HEK293 (cell line): ENCODE results near the gene DHRS3.

Source experiments
- CTCF ChIA-PET: fragments of 350-600 bp; formaldehyde crosslinking; extraction: SDS; loops from one replicate; lab custom pipeline; 2021; ENCODE audit warnings: antibody characterized with exemption; lab: Yijun Ruan, JAX
- POLR2A ChIA-PET: fragments of 300-600 bp; formaldehyde crosslinking; extraction: SDS; loops from one replicate; lab custom pipeline; 2020; ENCODE audit warnings: antibody characterized with exemption, inconsistent platforms; lab: Yijun Ruan, JAX
- H3K27ac ChIP-seq: fragments of 200-500 bp; sonication (Bioruptor generic); 2 replicates; pipeline ENCODE4 v1.5.1; 2014; ENCODE audit warnings: low read depth, low read length, control low read depth, inconsistent platforms; ENCODE audit errors: extremely low read depth
- H3K36me3 ChIP-seq, 2 experiments: fragments of 200-500 bp in 1 of 2; sonication (Bioruptor generic) in 1 of 2; 1 replicate in 1 of 2; 2 replicates in 1 of 2; pipeline ENCODE4 v1.5.1; 2014 to 2017; ENCODE audit warnings: inconsistent platforms in 2 of 2, low read length in 2 of 2; ENCODE audit not compliant: control insufficient read depth in 2 of 2, insufficient read depth in 1 of 2
- H3K4me1 ChIP-seq: fragments of 200-500 bp; sonication (Bioruptor generic); 2 replicates; pipeline ENCODE4 v1.5.1; 2014; ENCODE audit warnings: mild to moderate bottlenecking, low read length, inconsistent platforms; ENCODE audit not compliant: control insufficient read depth, insufficient read depth
- H3K4me3 ChIP-seq: 2 replicates; pipeline ENCODE4 v1.5.1; 2011; ENCODE audit warnings: low read depth, mild to moderate bottlenecking, control low read depth, low read length, moderate library complexity
- H3K9me3 ChIP-seq: fragments of 200-500 bp; sonication (Bioruptor generic); 2 replicates; pipeline ENCODE4 v1.5.1; 2014; ENCODE audit warnings: low read depth, low read length, inconsistent platforms; ENCODE audit not compliant: control insufficient read depth, insufficient read depth
- PRDM1 ChIP-seq: fragments of 450-650 bp; formaldehyde crosslinking; IDR thresholded peaks from 2 replicates; pipeline ENCODE4; 2016; ENCODE audit warnings: missing biosample characterization, missing genetic modification characterization
- ZNF169 ChIP-seq: fragments of 450-650 bp; formaldehyde crosslinking; IDR thresholded peaks from 2 replicates; pipeline ENCODE4 v1.5.1; 2016; ENCODE audit warnings: missing biosample characterization, missing genetic modification characterization
- ZNF202 ChIP-seq: fragments of 450-650 bp; formaldehyde crosslinking; IDR thresholded peaks from 2 replicates; pipeline ENCODE4 v1.5.1; 2016; ENCODE audit warnings: missing biosample characterization, missing genetic modification characterization, borderline replicate concordance
- ZNF221 ChIP-seq: fragments of 450-650 bp; formaldehyde crosslinking; IDR thresholded peaks from 2 replicates; pipeline ENCODE4 v1.5.1; 2017; ENCODE audit warnings: missing biosample characterization, missing genetic modification characterization, borderline replicate concordance
- ZNF558 ChIP-seq: fragments of 450-650 bp; formaldehyde crosslinking; IDR thresholded peaks from 2 replicates; pipeline ENCODE4 v1.5.1; 2016; ENCODE audit warnings: missing biosample characterization, missing genetic modification characterization
- ZNF596 ChIP-seq: fragments of 450-650 bp; IDR thresholded peaks from 2 replicates; pipeline ENCODE4 v1.5.0; 2018; ENCODE audit warnings: missing biosample characterization, mild to moderate bottlenecking, missing genetic modification characterization, moderate library complexity
- ZNF626 ChIP-seq: fragments of 450-650 bp; sonication (Bioruptor Pico); formaldehyde crosslinking; IDR thresholded peaks from 2 replicates; pipeline ENCODE4 v1.5.1; 2018; ENCODE audit warnings: missing biosample characterization, missing genetic modification characterization, inconsistent platforms
- ZNF639 ChIP-seq: fragments of 450-650 bp; formaldehyde crosslinking; IDR thresholded peaks from 2 replicates; pipeline ENCODE4 v1.5.1; 2016; ENCODE audit warnings: missing biosample characterization, missing genetic modification characterization
- TF ChIP-seq, protein P1 (sequence below): fragments of 450-650 bp; formaldehyde crosslinking; IDR thresholded peaks from 2 replicates; pipeline ENCODE4 v1.5.1; 2016; ENCODE audit warnings: missing biosample characterization, missing genetic modification characterization
- TF ChIP-seq, protein P2 (sequence below): fragments of 450-650 bp; formaldehyde crosslinking; IDR thresholded peaks from 2 replicates; pipeline ENCODE4 v1.5.1; 2017; ENCODE audit warnings: missing biosample characterization, mild to moderate bottlenecking, missing genetic modification characterization, moderate library complexity
- TF ChIP-seq, protein P3 (sequence below): fragments of 450-650 bp; formaldehyde crosslinking; IDR thresholded peaks from 2 replicates; pipeline ENCODE4 v1.5.1; 2017; ENCODE audit warnings: missing biosample characterization, missing genetic modification characterization

DHRS3 gene

GRCh38 chr1:12548973-12549459 lies 69.0 kb downstream of the DHRS3 start (continued):
- TF ChIP-seq ZNF639 (tag by site-specific recombination) (no peak), ZNF558 (tag by site-specific recombination) (no peak)
- TF ChIP-seq, all 188 proteins: peak for 0

GRCh38 chr1:12548279-12548972 lies 69.6 kb downstream of the DHRS3 start:
- Histone ChIP-seq H3K4me3 (no peak overlapping the region), H3K9me3 (no peaks in the 10 kb centered on the region)
- CTCF ChIA-PET, result interaction anchor here (0.6 to 1.0 kb wide), 2 partner anchors 23 to 110 kb away, joined by 3 to 4 read pairs; no protein-coding TSS in a partner anchor
- TF ChIP-seq, protein P1, sequence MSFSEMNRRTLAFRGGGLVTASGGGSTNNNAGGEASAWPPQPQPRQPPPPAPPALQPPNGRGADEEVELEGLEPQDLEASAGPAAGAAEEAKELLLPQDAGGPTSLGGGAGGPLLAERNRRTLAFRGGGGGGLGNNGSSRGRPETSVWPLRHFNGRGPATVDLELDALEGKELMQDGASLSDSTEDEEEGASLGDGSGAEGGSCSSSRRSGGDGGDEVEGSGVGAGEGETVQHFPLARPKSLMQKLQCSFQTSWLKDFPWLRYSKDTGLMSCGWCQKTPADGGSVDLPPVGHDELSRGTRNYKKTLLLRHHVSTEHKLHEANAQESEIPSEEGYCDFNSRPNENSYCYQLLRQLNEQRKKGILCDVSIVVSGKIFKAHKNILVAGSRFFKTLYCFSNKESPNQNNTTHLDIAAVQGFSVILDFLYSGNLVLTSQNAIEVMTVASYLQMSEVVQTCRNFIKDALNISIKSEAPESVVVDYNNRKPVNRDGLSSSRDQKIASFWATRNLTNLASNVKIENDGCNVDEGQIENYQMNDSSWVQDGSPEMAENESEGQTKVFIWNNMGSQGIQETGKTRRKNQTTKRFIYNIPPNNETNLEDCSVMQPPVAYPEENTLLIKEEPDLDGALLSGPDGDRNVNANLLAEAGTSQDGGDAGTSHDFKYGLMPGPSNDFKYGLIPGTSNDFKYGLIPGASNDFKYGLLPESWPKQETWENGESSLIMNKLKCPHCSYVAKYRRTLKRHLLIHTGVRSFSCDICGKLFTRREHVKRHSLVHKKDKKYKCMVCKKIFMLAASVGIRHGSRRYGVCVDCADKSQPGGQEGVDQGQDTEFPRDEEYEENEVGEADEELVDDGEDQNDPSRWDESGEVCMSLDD (tag by site-specific recombination), result no peak
- TF ChIP-seq, protein P2, sequence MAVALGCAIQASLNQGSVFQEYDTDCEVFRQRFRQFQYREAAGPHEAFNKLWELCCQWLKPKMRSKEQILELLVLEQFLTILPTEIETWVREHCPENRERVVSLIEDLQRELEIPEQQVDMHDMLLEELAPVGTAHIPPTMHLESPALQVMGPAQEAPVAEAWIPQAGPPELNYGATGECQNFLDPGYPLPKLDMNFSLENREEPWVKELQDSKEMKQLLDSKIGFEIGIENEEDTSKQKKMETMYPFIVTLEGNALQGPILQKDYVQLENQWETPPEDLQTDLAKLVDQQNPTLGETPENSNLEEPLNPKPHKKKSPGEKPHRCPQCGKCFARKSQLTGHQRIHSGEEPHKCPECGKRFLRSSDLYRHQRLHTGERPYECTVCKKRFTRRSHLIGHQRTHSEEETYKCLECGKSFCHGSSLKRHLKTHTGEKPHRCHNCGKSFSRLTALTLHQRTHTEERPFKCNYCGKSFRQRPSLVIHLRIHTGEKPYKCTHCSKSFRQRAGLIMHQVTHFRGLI, result no peak
- TF ChIP-seq, protein P3, sequence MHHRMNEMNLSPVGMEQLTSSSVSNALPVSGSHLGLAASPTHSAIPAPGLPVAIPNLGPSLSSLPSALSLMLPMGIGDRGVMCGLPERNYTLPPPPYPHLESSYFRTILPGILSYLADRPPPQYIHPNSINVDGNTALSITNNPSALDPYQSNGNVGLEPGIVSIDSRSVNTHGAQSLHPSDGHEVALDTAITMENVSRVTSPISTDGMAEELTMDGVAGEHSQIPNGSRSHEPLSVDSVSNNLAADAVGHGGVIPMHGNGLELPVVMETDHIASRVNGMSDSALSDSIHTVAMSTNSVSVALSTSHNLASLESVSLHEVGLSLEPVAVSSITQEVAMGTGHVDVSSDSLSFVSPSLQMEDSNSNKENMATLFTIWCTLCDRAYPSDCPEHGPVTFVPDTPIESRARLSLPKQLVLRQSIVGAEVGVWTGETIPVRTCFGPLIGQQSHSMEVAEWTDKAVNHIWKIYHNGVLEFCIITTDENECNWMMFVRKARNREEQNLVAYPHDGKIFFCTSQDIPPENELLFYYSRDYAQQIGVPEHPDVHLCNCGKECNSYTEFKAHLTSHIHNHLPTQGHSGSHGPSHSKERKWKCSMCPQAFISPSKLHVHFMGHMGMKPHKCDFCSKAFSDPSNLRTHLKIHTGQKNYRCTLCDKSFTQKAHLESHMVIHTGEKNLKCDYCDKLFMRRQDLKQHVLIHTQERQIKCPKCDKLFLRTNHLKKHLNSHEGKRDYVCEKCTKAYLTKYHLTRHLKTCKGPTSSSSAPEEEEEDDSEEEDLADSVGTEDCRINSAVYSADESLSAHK (tag by site-specific recombination), result no peak
- no peak for TF ChIP-seq ZNF596 (tag by site-specific recombination)
- no peak for TF ChIP-seq ZNF202 (tag by site-specific recombination)
- no peak for TF ChIP-seq ZNF626 (tag by site-specific recombination)
- no peak for TF ChIP-seq ZNF169
- TF ChIP-seq ZNF639 (tag by site-specific recombination), result no peak
- TF ChIP-seq ZNF221 (tag by site-specific recombination), result no peak
- TF ChIP-seq PRDM1 (tag by site-specific recombination), result no peak
- TF ChIP-seq, all 188 proteins: peak for 0
- no peaks in the 10 kb centered on the region for H3K36me3 ChIP-seq
- H3K27ac ChIP-seq, result no peak overlapping the region; the same call in 1 of the 2 replicates
- peaks cover 11% of the 10 kb centered on the region for H3K4me1 ChIP-seq
- POLR2A ChIA-PET, result interaction anchor here (1.4 kb wide), 1 partner anchor 70 kb away, joined by 5 read pairs; no protein-coding TSS in a partner anchor
